ENCODE data around the gene NKD2.

DNA sequence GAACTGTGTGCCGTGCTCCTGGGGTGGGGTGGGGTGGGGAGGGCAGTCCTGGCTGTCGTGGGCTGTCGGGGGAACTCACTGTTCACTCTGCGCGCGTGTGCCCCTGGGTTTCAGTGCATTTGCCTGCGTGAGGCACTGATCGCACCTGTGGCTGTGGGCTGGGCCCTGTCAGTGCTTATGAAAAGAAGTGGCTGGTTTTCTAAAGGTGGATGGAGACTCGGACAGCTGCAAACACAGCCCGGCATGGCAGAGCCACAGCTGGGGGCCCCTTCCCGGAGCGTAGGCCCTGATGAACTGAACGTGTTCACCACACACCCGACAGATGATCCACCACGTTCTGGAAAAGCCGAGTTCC lies 42.7 kb downstream of the NKD2 start:
- TF ChIP-seq, protein P1, sequence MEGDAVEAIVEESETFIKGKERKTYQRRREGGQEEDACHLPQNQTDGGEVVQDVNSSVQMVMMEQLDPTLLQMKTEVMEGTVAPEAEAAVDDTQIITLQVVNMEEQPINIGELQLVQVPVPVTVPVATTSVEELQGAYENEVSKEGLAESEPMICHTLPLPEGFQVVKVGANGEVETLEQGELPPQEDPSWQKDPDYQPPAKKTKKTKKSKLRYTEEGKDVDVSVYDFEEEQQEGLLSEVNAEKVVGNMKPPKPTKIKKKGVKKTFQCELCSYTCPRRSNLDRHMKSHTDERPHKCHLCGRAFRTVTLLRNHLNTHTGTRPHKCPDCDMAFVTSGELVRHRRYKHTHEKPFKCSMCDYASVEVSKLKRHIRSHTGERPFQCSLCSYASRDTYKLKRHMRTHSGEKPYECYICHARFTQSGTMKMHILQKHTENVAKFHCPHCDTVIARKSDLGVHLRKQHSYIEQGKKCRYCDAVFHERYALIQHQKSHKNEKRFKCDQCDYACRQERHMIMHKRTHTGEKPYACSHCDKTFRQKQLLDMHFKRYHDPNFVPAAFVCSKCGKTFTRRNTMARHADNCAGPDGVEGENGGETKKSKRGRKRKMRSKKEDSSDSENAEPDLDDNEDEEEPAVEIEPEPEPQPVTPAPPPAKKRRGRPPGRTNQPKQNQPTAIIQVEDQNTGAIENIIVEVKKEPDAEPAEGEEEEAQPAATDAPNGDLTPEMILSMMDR (IDR thresholded peaks at IDR 0.05; ENCODE audit: low read length) = no peak
- no peak for TF ChIP-seq EZH2 (IDR thresholded peaks at IDR 0.05; ENCODE audit: borderline replicate concordance, low read length)

Measured in OCI-LY1 (cell line).